OCI-LY7 (cell line): ENCODE data around the gene TTC33. TPM values are rescaled to one million over a fixed set of nuclear protein-coding genes. Genes with fewer than 3 reads are reported as not detected.

Source experiments
- BruUV-seq: library from RNA; stranded (reverse); fragments of 400-500 nt; replicated peaks from 2 replicates; lab custom pipeline; 2021; lab: Mats Ljungman, UMichigan
- CTCF ChIA-PET: fragments of 300-600 bp; sonication (Branson Sonifier 250); formaldehyde crosslinking; loops from one replicate; lab custom pipeline; 2022; ENCODE audit warnings: antibody characterized with exemption; ENCODE audit not compliant: unreplicated experiment; lab: Charles Lee
- POLR2A ChIA-PET: fragments of 300-600 bp; sonication (Branson Sonifier 250); formaldehyde crosslinking; loops from one replicate; lab custom pipeline; 2022; ENCODE audit warnings: antibody characterized with exemption; lab: Charles Lee
- DNase-seq: peaks from one replicate; pipeline ENCODE4 v3.0.0-alpha.2; 2015; ENCODE audit warnings: low spot score
- H2AFZ ChIP-seq: fragments of 200-600 bp; sonication (generic), shearing (Covaris generic); 2 replicates; pipeline ENCODE4 v1.6.1; 2014; ENCODE audit warnings: mild to moderate bottlenecking, antibody characterized with exemption, low read length, moderate library complexity
- H3K27ac ChIP-seq: fragments of 200-600 bp; sonication (generic); 2 replicates; pipeline ENCODE4 v1.5.1; 2014; ENCODE audit warnings: mixed run types, low read depth, mild to moderate bottlenecking, moderate library complexity, low read length, inconsistent platforms; ENCODE audit not compliant: poor library complexity, severe bottlenecking
- H3K36me3 ChIP-seq: fragments of 200-600 bp; sonication (generic); 2 replicates; pipeline ENCODE4 v1.6.1; 2014; ENCODE audit warnings: mild to moderate bottlenecking, antibody characterized with exemption, low read length, moderate library complexity, mixed read lengths; ENCODE audit not compliant: insufficient read depth
- H3K4me1 ChIP-seq: fragments of 200-600 bp; sonication (generic); 2 replicates; pipeline ENCODE4 v1.5.1; 2014; ENCODE audit warnings: mild to moderate bottlenecking, low read length; ENCODE audit not compliant: insufficient read depth, poor library complexity, severe bottlenecking
- H3K4me2 ChIP-seq: fragments of 200-600 bp; sonication (generic); 2 replicates; pipeline ENCODE4 v1.6.1; 2014; ENCODE audit warnings: mild to moderate bottlenecking, low read length
- H3K4me3 ChIP-seq: fragments of 200-600 bp; sonication (generic); 2 replicates; pipeline ENCODE4 v1.5.1; 2014; ENCODE audit warnings: mild to moderate bottlenecking, low read depth, low read length; ENCODE audit not compliant: poor library complexity, severe bottlenecking
- H3K79me2 ChIP-seq: fragments of 200-600 bp; sonication (generic); 2 replicates; pipeline ENCODE4 v1.6.1; 2016; ENCODE audit warnings: low read depth, mild to moderate bottlenecking, low read length, moderate library complexity, mixed read lengths; ENCODE audit not compliant: insufficient read depth
- H3K9me2 ChIP-seq: fragments of 200-600 bp; sonication (generic); 2 replicates; pipeline ENCODE4 v1.6.1; 2016; ENCODE audit warnings: mild to moderate bottlenecking, low read length, mixed read lengths; ENCODE audit not compliant: insufficient read depth
- H3K9me3 ChIP-seq: fragments of 200-600 bp; sonication (generic); 2 replicates; pipeline ENCODE4 v1.6.1; 2014; ENCODE audit warnings: mild to moderate bottlenecking, mixed run types, low read length, mixed read lengths
- H4K20me1 ChIP-seq: fragments of 200-600 bp; sonication (generic); 2 replicates; pipeline ENCODE4 v1.6.1; 2014; ENCODE audit warnings: mild to moderate bottlenecking, antibody characterized with exemption, low read length, moderate library complexity, mixed read lengths; ENCODE audit not compliant: insufficient read depth
- EZH2phosphoT487 ChIP-seq: fragments of 200-600 bp; sonication (generic); IDR thresholded peaks from 2 replicates; pipeline ENCODE4 v1.6.1; 2018; ENCODE audit warnings: low read depth, borderline replicate concordance, mild to moderate bottlenecking, mixed run types, antibody characterized with exemption, low read length, moderate library complexity, mixed read lengths
- intact Hi-C: fragments of 100-400 bp; cut with micrococcal nuclease; formaldehyde crosslinking; loops from one replicate; pipeline ENCODE4 v1.10.0; 2022; ENCODE audit not compliant: unreplicated experiment
- total RNA-seq, 2 experiments: library from RNA; depleted of rRNA in 1 of 2; stranded (reverse); fragments of >200 nt in 1 of 2; shearing (Covaris generic) in 1 of 2; gene quantifications; 2 replicates each; pipeline ENCODE4 v1.2.3, GENCODE V29; 2014 to 2022
- TF ChIP-seq, protein P1 (sequence below): fragments of 200-600 bp; sonication (generic); conservative IDR thresholded peaks from 2 replicates; pipeline ENCODE4 v1.5.1; 2014; ENCODE audit warnings: mild to moderate bottlenecking, antibody characterized with exemption, low read length, moderate library complexity, mixed read lengths

The TTC33 gene
- total RNA-seq, 2 experiments from 2014 or later = 15.9 to 20.5 TPM

GRCh38 chr5:40678460-40679147, 77.2 kb downstream of the TTC33 start:
- POLR2A ChIA-PET = no interaction called here
- Histone ChIP-seq H3K4me3 (peak overlapping the region; percentile 82), H3K4me1 (peaks cover 15% of the 10 kb centered on the region), H3K27ac (no peak overlapping the region), H3K9me3 (no peaks in the 10 kb centered on the region), H3K79me2 (no peaks in the 10 kb centered on the region), H2AFZ (peak overlapping the region; percentile 38; the same call in 1 of the 2 replicates), H3K9me2 (no peaks in the 10 kb centered on the region), H4K20me1 (no peaks in the 10 kb centered on the region), H3K36me3 (no peaks in the 10 kb centered on the region), H3K4me2 (peak overlapping the region; percentile 100)
- BruUV-seq = no TSS peak
- CTCF ChIA-PET = no interaction called here
- intact Hi-C loops = loop anchor here (5.0 kb wide), 1 partner anchor 191 kb away; no protein-coding TSS in a partner anchor
- TF ChIP-seq EZH2phosphoT487 = no peak
- TF ChIP-seq, protein P1, sequence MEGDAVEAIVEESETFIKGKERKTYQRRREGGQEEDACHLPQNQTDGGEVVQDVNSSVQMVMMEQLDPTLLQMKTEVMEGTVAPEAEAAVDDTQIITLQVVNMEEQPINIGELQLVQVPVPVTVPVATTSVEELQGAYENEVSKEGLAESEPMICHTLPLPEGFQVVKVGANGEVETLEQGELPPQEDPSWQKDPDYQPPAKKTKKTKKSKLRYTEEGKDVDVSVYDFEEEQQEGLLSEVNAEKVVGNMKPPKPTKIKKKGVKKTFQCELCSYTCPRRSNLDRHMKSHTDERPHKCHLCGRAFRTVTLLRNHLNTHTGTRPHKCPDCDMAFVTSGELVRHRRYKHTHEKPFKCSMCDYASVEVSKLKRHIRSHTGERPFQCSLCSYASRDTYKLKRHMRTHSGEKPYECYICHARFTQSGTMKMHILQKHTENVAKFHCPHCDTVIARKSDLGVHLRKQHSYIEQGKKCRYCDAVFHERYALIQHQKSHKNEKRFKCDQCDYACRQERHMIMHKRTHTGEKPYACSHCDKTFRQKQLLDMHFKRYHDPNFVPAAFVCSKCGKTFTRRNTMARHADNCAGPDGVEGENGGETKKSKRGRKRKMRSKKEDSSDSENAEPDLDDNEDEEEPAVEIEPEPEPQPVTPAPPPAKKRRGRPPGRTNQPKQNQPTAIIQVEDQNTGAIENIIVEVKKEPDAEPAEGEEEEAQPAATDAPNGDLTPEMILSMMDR = no peak
- no peak for DNase-seq

GRCh38 chr5:40678026-40678425, 77.7 kb downstream of the TTC33 start:
- no peak overlapping the region for H3K4me3 ChIP-seq
- DNase-seq = no peak
- no peaks in the 10 kb centered on the region for H4K20me1 ChIP-seq
- ChIA-PET CTCF (no interaction called here), POLR2A (interaction anchor here (0.8 kb wide), 1 partner anchor 194 kb away, joined by 3 read pairs; no protein-coding TSS in a partner anchor)
- no peak overlapping the region for H2AFZ ChIP-seq
- no peak overlapping the region for H3K27ac ChIP-seq
- H3K36me3 ChIP-seq = no peaks in the 10 kb centered on the region
- no peak overlapping the region for H3K4me2 ChIP-seq
- TF ChIP-seq, protein P1 = no peak
- no peak for TF ChIP-seq EZH2phosphoT487
- H3K9me3 ChIP-seq = no peaks in the 10 kb centered on the region
- H3K9me2 ChIP-seq = no peaks in the 10 kb centered on the region
- intact Hi-C loops = loop anchor here (5.0 kb wide), 1 partner anchor 191 kb away; no protein-coding TSS in a partner anchor
- peaks cover 15% of the 10 kb centered on the region for H3K4me1 ChIP-seq
- no peaks in the 10 kb centered on the region for H3K79me2 ChIP-seq
- no TSS peak for BruUV-seq

GRCh38 chr5:40677456-40677855, 78.3 kb downstream of the TTC33 start:
- no peak for DNase-seq
- H2AFZ ChIP-seq = no peak overlapping the region
- no peak overlapping the region for H3K4me3 ChIP-seq
- intact Hi-C loops = loop anchor here (5.0 kb wide), 1 partner anchor 190 kb away; no protein-coding TSS in a partner anchor
- ChIA-PET CTCF (no interaction called here), POLR2A (interaction anchor here (0.7 to 0.8 kb wide), 2 partner anchors 193 to 400 kb away, joined by 3 read pairs; no protein-coding TSS in a partner anchor)
- no peaks in the 10 kb centered on the region for H3K79me2 ChIP-seq
- peaks cover 15% of the 10 kb centered on the region for H3K4me1 ChIP-seq
- no peaks in the 10 kb centered on the region for H3K9me2 ChIP-seq
- H3K36me3 ChIP-seq = no peaks in the 10 kb centered on the region
- no peak overlapping the region for H3K27ac ChIP-seq
- no peaks in the 10 kb centered on the region for H4K20me1 ChIP-seq
- no peak for TF ChIP-seq EZH2phosphoT487
- TF ChIP-seq, protein P1 = no peak
- no peak overlapping the region for H3K4me2 ChIP-seq
- BruUV-seq = no TSS peak
- H3K9me3 ChIP-seq = no peaks in the 10 kb centered on the region
